HG03442 (cell line): Measurements from ENCODE around the gene PDPR.
"Not testable (repeated sequence)": the region's sequence is repeated elsewhere in the genome, so short reads cannot be mapped to it uniquely, and the experiment has no call there.

Experiments used
- ATAC-seq: cut with Tn5 transposase; IDR thresholded peaks from one replicate; pipeline ENCODE4 v1.9.1; 2021; ENCODE audit warnings: mild to moderate bottlenecking, moderate library complexity; ENCODE audit not compliant: unreplicated experiment

The PDPR gene

GRCh38 chr16:70113982-70114826 is at the start of gene PDPR:
Gene PDPR (plus strand): TSS chr16:70114332. CDS start chr16:70120493, 6,161 bp downstream.
- ATAC-seq: peak; percentile 86

DNA sequence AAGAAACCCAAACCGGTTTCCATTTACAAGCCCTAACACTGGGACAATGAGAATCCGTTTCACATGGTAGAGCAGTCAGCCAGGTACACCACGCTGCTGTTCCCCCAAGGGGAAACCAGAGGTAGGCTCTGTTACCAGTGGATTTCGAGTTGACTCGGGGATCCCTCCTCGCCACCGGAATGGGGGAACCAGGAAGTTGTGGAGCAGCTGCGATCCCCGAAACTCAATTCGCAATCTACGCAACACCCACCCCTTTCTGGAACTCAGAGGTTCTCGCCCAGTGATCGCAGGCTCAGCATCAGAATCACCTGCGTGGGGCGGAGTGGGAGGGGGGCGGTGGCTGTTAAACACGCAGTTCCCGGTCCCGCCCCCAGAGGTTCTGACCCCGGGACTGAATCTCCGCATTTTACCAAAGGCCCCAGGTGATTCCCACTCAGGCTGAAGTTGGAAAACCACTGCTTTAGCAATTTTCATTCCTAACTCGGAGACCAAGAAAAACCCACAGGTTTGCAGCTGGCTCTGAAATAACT is 49.2 kb upstream of the PDPR start:
- ATAC-seq: peak; percentile 16

- peak; percentile 27 for ATAC-seq
These were observed 48.8 kb upstream of the PDPR start for GRCh38 chr16:70065376-70065745.

GRCh38 chr16:70065746-70066658 is 48.1 kb upstream of the PDPR start:
- ATAC-seq: peak; percentile 83

- ATAC-seq: not testable (repeated sequence)
These were observed 47.4 kb upstream of the PDPR start for GRCh38 chr16:70066751-70067150.

DNA sequence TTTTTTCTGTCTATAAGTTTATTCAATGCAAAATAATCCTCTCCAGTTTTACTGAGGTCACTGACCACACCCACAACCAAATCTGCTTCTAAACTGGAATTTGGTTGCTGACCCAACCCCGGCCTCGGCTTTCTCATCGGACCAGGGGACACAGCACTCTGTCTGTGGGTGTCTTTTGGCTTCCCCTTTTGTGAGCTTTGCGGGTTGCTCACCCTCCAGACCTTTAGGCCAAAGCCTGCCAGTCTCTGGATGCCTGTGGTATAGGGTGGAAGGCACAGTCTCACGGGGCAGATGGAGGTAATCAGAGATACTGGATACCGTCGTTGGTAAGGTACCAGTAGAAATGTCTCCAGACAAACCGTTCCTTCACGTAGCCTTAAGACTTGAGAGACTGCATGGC is 35.1 kb upstream of the PDPR start:
- not testable (repeated sequence) for ATAC-seq

DNA sequence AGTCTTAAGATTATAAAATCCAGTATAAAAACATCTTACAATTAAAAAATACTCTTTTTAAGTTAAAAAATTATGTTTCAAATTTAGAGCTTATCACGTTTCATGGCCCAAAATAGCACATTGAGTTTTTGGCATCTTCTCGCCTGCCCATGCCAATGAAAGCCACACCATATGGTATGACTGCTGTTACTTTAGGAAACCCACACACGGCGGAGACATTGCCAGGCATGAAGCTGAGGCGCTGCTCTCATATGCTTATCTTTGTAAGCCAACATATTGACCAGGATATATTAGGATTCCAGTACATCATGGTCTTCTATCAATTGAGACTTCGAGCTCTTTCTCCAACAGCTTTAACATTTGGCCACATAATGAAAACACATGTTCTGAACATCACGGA is 32.9 kb upstream of the PDPR start:
- ATAC-seq: not testable (repeated sequence)

GRCh38 chr16:70083931-70084330 is 30.2 kb upstream of the PDPR start:
- ATAC-seq: not testable (repeated sequence)

DNA sequence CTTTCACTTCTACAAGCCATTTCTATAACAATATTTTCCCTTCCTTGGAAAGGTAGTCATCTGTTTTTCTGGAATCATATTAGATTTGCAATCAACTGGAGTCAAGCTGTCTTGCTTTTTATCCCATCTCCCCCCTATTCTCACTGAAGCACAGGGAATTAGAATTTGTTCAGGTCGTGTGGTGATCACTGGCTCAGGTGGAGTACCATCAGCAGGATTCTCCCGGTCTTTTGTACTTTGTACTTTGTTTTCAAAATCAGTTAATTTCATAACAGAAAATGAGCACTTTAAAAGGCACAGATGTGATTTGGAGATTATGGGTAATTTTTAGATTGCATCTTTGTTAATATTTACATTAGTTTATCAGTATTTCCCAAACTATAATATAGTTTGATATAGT is 26.0 kb upstream of the PDPR start:
- not testable (repeated sequence) for ATAC-seq

DNA sequence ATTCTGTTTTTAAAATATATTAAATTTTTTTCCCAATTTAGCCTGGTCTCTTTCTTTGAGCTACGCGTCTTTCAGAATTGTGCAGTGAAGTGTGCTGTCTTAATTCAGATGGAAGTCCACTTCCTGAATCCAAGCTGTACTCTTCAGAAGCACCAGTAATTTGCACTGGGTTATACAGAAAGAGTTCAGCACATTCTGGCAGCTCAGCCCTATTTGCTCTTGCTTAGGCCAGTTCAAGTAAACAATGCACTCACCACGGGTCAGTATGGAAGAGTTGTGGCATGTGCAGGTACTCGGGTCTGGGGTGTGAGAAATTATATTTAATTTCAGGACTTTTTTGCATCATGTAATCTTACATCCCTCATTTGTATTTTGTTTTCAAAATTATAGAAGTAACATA is 25.3 kb upstream of the PDPR start:
- ATAC-seq: not testable (repeated sequence)

GRCh38 chr16:70089289-70089688 is 24.8 kb upstream of the PDPR start:
- ATAC-seq: not testable (repeated sequence)

GRCh38 chr16:70091104-70091503 is 23.0 kb upstream of the PDPR start:
- not testable (repeated sequence) for ATAC-seq

- not testable (repeated sequence) for ATAC-seq
These were observed 20.0 kb upstream of the PDPR start for GRCh38 chr16:70094096-70094495.

DNA sequence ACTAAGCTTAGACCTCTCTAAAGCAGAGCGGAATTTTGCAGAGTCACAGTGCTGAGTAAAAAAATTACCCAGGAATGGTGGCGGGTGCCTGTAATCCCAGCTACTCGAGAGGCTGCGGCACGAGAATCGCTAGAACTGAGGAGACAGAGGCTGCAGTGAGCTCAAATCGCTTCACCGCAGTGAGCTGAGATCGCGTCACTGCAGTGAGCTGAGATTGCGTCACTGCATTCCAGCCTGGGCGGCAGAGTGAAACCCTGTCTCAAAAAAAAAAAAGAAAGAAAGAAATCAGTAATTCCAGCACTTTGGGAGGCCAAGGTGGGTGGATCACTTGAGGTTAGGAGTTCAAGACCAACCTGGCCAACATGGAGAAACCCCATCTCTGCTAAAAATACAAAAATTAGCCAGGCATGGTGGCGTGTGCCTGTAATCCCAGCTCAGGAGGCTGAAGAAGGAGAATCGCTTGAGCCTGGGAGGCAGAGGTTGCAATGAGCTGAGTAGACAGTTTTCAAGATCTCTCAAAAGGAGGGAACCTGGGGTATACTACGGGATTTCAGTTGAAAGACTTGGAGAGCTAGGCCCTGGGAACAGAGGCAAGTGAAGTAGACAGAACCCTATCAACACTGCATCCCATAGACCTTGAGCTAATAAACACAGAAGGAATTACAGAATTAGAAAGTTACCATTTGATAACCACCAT is 4.4 kb upstream of the PDPR start:
- ATAC-seq: not testable (repeated sequence)

DNA sequence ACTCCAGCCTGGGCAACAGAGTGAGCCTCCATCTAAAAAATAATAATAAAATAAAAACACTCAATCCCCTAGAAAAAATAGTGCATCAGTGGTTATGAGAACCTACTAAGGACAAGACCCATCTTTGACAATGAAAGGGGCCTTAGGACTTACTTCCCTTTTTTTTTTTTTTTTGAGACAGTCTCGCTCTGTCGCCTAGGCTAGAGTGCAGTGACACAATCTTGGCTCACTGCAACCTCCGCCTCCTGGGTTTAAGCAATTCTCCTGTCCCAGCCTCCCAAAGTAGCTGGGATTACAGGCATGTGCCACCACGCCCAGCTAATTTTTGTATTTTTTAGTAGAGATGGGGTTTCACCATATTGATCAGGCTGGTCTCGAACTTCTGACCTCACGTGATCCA is 2.0 kb upstream of the PDPR start:
- ATAC-seq: not testable (repeated sequence)

DNA sequence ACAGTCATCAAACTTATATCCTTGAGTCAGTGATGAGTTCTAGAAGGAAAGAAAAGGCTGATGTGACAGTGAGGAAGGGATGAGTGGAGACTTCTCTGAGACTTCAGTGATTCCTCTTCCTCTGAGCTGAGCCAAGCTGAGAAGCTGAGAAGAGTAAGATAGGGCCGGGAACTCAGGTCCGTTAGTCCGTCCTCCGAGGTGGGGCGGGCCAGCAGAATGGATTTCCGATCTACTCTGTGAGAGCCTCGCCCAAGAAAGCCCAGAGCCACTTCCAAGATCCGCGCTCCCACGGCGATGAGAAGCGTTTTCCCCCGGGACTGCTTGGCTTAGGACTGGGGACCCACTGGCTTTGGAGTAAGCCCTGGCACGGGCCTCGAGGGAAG is 542 bp upstream of the PDPR start:
- peak; percentile 11 for ATAC-seq

- not testable (repeated sequence) for ATAC-seq
These were observed 4.2 kb downstream of the PDPR start for GRCh38 chr16:70118354-70118753.

DNA sequence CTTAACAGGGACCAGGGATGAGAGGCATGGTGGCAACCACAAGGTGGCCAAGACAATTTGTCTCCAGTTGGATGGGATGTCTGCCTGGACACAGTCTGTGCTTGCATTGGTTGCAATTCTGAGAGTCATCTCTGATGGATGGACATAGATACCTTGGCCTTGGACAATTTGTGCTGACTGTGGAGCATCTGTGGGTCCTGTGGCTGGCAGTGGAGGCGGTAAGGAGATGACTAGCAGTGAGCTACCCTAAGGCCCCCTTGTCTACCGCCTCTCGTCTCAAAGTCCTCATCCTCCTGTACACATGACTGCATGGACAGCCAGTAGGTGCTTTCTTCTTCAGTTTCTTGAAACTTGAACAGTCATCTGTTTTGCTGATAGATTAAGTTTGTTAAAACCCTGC is 4.6 kb downstream of the PDPR start:
- not testable (repeated sequence) for ATAC-seq

DNA sequence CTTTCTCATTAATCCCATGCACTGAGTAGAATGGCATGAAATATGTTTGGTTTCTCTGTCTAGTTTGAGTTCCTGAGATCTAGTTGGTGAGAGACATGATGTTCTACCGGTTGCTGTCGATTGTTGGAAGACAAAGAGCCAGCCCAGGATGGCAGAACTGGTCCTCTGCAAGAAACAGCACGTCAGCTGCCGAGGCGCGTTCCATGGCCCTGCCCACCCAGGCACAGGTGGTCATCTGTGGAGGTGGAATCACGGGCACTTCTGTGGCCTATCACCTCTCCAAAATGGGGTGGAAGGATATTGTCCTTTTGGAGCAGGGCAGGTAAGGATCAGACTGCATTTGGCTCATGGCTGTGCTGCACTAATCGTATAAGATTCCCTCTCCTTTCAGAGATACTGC is 6.3 kb downstream of the PDPR start:
- ATAC-seq: not testable (repeated sequence)

DNA sequence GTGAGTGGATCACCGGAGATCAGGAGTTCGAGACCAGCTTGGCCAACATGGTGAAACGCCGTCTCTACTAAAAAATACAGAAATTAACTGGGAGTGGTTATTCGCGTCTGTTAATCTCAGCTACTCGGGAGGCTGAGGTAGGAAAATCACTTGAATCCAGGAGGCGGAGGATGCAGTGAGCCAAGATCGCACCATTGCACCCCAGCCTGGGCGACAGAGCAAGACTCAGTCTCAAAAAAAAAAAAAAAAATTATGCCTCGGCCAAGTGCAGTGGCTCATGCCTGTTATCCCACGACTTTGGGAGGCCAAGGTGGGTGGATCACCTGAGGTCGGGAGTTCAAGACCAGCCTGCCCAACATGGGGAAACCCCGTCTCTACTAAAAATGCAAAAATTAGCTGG is 9.7 kb downstream of the PDPR start:
- ATAC-seq: not testable (repeated sequence)

DNA sequence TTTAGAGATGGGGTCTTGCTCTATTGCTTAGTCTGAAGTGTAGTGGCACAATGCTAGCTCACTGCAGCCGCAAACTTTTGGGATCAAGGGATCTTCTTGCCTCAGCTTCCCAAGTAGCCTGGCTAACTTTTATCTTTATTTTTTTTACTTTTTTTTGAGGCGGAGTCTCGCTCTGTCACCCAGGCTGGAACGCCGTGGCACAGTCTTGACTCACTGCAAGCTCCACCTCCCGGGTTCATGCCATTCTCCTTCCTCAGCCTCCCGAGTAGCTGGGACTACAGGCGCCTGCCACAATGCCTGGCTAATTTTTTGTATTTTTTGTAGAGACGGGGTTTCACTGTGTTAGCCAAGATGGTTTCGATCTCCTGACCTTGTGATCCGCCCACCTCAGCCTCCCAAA is 12.1 kb downstream of the PDPR start:
- not testable (repeated sequence) for ATAC-seq
